Stimulated activated CD4-positive, alpha-beta T cell treated with anti-CD3 and anti-CD28 coated beads, Interleukin-2, amount 100 ng/mL, for 24 hours (primary cell): ENCODE results near the gene AGK.
"Not testable (repeated sequence)": the region's sequence is repeated elsewhere in the genome, so short reads cannot be mapped to it uniquely, and the experiment has no call there.

ENCODE experiments used
- DNase-seq, 2 donors: peaks; one replicate each; pipeline ENCODE4 v3.0.0-alpha.2; 2020

Gene AGK

DNA sequence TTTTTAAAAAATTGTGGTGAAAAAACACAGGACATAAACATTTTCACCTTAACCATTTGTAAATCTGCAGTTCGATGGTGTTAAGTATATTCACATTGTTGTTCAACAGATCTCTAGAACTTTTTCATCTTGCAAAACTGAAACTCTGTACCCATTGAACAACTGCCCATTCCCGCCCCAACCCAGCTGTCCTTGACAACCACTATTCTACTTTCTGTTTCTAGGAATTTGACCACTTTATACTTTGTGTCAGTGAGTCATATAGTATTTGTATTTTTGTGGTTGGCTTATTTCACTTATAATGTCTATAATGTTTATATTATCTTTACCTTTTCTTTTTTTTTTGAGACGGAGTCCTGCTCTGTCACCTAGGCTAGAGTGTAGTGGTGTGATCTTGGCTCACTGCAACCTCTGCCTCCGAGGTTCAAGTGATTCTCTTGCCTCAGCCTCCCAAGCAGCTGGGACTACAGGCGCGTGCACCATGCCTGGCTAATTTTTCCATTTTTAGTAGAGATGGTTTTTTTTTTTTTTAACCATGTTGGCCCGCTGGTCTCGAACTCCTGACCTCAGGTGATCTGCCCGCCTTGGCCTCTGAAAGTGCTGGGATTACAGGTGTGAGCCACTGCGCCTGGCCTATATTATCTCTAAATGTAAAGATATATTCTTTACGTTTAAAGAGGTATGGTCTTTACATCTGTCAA is 6.8 kb downstream of the AGK start:
- DNase-seq: peak; percentile 26 to 33

DNA sequence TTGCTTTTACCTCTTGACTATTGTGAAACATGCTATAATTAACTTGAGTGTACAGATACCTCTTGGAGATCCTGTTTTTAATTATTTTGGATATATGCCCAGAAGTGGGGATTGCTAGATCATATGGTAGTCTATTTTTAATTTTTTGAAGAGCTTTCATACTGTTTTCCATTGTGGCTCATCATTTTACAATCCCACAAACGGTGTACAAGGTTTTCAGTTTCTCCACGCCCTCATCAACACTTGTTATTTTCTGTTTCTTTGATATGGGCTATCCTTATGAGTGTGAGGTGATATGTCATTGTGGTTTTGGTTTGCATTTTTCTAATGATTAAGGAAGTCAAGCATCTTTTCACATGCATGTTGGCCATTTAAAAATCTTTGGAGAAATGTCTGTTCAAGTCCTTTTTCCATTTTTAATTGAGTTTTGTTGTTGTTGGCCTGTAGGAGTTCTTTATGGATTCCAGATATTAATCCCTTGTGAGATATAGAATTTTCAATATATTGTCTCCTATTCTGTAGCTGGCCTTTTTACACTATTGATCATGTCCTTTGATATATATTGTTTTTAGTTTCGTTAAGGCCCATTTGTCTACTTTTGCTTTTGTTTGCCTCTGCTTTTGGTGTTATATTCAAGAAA is 7.5 kb downstream of the AGK start:
- peak in 1 of 2 donors; percentile 32 for DNase-seq

DNA sequence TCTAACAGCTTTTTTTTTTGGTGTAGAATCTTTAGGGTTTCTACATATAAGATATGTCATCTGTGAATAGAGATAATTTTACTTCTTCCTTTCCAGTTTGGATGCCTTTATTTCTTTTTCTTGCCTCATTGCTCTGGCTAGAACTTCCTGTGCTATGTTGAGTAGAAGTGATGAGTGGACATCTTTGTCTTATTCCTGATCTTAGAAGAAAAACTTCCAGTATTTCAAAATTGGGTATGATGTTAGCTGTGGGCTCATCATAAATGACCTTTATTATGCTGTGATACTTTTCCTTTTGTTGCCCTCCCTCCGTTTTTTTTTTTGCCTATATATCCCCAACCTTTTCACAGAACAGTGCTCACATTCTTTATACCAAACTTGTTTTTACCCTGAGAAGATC is 8.8 kb downstream of the AGK start:
- DNase-seq: no peak

DNA sequence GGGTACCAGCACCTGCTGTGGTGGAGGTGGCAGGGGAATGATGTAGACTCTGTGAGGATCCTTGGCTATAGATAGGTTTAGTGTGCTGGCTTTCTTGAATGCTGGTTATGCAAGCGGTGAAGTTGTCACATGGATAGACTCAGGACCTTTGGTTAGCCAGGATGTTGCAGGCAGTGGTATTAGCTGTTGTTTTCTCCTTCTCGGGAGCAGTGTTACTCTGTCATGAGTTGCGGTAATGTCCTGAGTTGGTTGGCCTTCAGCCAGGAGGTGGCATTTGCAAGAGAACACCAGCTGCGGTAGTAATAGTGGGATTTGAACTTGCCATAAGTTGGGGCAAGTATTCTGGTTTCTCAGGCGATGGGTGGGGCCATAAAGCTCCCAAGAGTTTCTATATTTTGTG is 10.8 kb downstream of the AGK start:
- DNase-seq: no peak

DNA sequence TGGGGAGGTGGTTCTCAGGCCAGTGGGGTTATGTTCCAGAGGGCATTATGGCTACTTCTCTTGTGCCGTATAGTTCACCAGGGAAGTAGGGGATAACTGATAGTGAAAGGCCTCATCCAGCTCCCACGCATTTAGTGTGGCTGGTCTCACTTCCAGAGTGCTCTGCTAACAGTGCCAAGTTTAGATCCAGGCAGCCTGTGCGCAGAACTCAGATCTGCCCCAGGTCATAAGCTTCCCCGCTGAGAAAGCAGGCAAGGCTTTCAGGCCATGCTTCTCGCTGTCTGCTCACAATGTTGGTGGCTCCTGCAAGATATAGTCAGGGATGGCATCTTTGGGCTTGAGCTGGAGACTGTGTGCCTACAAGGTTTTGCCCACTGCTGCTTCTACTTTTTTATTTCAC is 11.3 kb downstream of the AGK start:
- DNase-seq: no peak

DNA sequence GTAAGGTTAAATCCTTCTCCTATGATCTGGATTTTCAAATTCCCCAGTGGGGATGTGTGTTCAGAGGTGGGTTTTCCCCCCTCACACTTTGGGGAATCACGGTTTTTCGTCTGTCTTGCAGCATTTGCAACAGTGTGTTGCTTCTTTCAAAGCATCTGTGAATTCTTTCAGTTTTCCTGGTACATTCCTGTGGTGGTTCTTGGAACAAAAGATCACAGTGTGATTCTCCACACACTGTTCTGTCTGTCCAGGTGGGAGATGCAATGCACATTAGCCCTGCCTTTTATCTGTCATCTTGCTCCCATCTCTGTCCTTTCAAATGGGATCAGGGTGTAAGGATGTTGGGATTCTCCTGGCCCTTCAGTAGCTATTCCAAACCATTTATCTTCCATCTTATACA is 11.8 kb downstream of the AGK start:
- DNase-seq: no peak

DNA sequence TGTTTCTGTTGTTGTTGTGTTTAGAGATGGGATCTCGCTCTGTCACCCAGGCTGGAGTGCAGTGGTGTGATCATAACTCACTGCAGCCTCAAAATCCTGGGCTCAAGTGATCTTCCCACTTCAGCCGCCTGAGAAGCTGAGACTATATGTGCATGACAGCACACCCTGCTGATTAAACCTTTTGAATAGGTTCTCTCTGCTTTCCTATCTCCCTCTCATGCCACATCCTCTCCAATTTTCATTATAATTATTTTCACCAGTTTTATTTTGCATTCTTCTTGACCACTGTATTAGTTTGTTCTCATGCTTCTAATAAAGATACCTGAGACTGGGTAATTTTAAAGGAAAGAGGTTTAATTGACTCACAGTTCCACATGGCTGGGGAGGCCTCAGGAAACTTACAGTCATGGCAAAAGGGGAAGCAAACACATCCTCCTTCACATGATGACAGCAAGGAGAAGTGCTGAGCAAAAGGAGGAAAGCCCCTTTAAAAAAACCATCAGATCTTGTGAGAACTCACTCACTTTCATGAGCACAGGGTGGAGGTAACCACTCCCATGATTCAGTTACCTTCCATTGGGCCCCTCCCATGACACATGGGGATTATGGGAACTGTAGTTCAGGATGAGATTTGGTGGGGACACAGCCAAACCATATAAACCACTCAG is 12.9 kb downstream of the AGK start:
- peak; percentile 33 to 54 for DNase-seq

DNA sequence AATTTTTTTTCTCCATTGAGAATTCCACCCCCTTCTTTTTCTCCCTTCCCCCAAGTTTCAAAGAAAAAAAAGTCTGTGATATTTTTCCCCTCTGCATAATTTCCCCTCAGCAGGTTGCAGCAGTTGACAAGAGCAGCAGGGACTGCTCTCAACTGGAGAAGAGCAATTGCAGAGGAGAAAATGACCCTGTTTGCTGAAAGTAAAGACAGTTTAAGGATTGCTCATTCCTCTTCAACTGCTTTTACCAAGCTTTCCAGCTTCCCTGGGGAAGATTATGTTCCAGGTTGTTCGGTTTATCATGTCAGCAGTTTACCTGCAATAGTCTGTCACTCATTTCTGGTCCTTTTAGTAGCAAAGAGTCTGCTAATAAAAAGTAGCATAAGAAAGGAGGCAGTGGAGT is 16.2 kb downstream of the AGK start:
- no peak for DNase-seq

DNA sequence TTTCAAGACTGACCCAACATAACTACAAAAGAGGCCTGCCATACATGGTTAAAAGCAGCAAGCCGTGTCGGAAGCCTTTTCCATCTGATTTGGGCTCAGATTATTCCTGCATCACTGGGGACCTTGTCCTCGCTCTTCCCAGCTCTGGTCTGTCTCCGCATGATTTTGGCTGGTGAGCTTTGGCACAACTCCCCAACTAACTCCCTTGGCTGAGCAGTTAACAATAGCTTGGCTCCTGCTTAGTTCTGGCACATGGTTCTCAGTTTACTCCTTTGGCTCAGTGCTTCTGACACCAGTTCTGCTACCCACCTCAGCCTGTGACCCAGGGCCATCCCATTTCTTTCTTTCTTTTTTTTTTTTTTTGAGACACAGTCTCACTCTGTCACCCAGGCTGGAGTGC is 17.0 kb downstream of the AGK start:
- no peak for DNase-seq

DNA sequence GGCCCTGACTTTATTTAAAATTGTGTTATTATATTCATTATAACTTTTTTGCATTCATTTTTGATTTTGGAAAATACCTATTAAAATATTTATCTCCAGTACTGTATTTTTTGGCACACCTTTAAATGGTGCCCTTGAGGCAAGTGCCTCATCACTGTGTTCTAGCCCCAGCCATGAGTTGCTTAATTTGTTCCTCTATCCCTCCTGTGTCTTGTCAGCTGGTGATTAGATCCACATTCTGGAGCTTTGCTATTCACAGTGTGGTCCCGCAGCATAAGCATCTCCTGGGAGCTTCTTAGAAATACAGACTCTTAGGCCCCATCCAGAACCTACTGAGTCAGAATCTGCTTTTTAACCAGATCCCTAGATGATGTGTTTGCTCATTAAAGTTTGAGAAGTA is 19.8 kb downstream of the AGK start:
- DNase-seq: no peak

DNA sequence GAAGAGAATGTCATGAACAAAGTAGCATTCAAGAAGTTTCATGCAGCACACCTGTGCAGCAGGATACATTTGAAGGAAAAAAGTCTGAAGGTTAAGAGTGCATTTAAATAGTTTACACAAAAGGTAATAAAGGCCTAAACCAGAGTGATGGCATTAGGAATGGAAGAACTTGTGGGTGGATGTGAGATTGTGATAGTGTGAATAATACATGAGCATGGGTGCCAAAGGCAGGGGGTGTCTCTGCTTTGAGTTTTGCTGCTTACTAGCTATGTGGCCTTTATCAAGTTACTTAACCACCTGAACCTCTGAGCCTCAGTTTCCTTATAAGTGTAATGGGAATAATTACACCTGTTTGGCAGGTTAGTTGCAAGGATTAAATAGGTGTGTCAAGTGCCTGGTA is 21.0 kb downstream of the AGK start:
- DNase-seq: no peak

DNA sequence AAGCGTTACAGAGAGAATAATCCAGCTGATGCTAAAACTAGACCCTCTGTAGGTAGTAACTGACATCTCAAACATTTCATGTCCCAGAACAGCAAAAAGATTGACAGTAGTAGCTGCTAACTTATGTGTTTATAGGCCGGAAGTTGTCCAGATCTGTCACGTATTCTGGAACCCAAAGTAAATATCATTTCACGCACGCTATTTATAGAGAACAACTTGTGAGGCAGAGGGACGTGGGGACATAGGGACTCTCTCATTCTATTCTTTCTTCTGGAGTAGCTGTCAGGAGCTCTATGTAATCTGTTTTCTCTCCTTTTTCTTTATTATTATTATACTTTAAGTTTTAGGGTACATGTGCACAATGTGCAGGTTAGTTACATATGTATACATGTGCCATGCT is 22.3 kb downstream of the AGK start:
- DNase-seq: no peak

DNA sequence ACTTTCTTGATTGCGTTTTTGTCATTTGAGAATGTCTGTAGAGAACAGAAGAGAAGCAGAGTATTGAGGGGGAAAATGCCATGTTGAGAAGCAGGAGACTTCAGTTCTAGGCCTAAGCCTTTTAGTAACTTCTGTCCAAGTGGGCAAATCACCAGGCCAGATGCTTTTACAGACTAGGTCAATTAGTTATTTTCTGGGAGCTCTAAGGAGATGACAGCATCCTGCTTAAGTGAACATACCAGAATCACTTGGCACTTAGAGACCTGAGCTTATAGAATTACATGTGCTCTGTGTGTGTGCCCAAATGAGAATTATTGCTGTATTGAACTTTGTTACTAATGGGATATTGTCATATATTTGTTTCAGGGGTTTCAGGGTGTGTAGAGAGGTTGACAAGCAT is 24.0 kb downstream of the AGK start:
- no peak for DNase-seq

DNA sequence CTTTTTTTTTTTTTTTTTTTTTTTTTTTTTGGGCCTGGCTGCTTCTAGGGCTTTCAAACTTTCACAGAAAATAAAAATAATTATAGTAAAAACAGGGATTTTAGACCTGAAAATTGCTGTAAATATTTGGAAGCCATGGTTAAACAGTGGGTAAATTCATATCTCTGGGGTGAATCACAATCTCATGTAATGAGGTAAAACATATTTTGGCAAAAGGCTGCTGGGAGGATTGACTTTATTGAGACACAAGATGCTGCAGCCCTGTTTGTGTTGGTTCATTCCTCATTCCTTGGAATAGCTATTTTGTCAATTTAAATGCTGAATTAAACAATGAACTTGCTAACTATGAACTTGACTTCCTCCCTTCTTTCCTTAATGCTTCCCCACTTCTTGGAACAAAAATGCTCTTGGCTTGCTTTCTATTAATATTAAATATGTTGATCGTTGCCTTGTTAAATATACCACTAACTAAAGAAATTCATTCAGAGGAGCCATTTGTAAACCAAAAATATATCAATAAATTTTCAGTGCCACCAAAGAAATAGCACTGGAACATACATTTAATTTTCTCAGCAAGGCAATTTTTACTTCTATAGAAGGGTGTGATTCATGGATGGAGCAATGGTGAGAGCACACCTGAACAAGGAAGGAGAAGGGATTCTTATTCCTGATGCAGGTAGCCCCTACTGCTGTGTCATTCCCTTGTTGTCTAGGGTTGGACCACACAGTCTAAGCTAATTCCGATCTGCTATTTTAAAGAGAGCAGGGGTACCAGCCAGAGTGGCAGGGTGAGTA is 24.6 kb downstream of the AGK start:
- DNase-seq: no peak

DNA sequence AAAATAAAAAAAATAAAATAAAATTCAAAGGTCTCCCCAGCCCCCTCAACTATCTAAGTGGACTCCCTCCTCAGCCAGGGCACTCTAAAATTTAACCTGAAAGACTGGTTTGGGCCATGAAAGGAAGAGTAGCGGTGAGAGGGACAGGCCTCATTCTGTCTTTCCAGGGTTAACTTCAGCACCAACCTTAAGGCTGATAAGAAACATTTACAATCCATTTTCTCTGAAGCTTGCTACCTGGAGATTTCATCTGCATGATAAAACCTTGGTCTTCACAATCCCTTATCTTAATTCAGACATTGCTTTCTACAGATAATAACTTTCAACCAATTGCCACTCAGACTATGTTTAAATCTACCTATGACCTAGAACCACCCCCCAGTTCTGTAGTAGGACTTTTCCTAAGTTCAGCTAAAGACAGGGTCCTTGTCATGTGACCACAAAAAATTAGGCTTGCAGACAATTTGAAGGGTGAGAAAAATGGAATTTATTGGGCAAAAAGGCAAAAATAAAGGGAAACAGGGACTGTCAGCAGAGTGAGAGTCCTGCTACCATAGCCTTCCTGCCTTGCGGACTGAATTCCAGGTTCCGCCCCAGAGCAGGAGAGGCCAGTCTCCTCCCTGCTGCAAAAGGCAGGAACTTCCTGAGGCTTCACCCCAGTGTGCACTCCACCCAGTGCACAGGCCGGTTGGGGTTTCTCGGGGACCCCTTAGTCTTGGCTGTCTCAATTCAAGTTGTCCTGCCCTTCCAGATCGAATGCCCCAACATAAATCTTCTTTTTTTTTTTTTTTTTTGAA is 26.0 kb downstream of the AGK start:
- no peak for DNase-seq

DNA sequence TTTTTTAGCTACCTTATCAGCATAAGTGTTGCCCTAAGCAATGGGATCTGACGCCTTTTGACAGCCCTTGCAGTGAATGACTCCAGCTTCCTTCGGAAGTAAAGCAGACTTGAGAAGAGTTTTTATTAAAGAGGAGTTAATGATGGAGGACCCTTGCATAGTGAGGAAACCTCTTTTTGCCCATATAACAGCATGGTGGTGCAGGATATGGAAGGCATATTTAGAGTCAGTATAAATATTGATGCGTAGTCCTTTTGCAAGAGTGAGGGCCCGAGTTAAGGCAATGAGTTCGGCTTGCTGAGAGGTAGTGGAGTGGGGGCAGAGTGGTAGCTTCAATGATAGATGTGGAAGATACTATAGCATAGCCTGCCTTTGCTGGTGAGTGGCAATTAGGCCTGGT is 28.7 kb downstream of the AGK start:
- not testable (repeated sequence) for DNase-seq

DNA sequence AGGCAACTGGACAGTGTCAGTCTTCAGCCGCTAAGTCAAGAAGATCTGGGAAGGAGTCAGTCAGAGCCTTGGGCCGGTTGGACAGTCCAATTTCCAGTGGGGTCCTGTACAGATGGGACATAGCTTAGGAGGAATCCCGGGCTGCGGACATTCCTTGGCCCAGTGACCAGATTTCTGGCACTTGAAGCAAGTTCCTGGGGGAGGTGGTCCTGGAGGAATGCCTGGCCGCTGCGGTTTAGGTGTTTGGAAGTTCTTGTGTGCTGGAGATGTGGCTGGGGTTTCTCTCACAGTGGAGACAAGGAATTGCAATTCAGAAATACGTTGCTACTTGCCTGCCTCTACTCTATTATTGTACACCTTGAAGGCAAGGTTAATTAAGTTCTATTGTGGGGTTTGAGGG is 30.9 kb downstream of the AGK start:
- not testable (repeated sequence) for DNase-seq

DNA sequence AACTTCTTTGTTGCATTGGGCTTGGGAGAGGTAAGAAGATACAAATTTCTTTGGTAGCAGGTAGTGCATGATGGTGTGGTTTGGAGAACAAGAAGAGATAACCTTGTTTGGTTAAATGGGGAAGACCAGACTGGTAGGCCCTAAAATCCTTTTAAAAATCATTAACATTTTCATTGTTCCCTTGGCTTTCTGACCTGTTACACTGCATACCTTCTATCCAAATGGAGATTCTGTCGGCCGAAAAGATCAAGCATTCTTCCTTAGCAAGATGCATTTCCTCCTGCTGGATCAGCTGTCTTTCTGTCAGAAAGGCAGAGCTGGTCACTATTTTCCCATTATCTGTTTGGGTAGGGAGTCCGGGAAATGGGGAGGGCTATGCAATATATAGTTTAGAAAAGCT is 33.7 kb downstream of the AGK start:
- no peak for DNase-seq

DNA sequence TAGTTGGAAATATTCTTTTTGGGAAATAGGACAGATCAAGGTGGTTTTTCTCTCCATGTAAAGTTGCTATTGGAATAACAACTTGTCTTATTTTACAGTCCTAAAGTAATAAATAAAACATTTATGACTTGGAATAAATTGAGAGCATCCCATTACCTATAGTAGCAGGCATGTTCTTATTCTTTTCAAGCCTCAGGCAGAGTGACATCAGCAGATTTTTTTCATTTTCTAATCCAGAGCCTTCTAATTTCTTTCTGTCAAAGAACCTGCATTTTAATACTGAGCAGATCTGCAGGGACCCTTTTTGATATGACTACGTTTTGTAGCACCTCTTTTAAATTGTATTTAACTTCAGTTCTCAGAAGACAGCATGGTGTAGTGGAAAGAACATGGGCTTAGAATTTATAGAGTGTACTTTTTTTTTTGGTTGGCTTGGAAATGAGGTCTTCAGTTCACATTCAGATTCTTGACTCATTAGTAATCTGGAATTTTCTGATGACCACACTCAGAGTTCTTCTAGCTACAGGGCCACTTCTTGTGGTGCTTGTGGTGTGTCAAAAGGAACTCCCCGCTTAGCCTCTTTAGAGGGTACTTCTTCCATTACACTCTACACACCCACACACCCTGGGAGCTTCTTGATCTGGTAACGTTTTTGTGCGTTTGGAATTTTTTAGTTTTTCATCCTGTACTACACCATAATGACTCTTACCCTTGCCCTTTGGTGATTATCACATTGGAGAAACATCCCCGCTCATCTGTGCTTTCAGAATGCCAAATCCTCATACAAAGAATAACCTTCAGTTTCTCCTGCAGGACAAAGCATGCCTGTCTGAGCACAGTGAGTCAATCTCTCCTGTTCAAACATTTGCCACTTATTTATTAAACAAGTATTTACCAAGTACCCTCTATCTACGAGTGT is 34.6 kb downstream of the AGK start:
- peak; percentile 47 to 58 for DNase-seq

DNA sequence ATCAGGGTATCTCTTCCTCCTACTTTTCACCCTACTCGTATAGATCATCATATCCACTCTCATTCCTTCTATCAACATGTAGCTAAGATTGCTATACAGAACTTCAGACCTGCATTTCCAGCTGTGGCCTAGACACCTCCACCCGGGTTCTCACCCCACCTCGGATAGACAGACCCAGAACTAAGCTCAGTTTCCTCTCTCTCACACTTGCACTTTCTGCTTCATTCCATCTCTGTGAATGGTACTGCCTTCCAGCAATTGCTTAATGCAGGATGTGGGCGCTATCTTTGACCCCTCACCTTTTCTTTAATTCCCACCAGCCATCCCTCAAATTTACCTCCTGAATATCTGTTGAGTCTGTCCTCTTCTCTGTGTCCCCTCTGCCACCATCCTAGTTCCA is 35.7 kb downstream of the AGK start:
- DNase-seq: no peak

DNA sequence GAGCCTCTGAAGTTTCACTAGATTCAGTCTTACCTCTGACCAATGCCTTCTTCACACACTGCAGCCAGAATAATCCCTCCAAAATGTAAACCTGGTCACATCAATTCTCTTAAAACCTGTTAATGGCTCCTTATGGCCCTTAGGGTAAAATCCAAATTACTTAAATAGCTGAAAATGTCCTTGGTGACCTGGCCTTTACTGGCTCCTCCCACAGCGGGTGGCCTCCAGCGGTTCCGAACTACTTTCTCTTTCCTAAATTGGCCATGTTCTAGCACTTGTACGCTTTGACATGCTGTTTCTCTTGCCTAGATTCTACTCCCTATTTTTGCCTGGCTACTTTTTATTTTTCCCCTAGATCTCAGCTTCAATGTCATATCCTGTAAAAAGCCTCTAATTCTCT is 36.1 kb downstream of the AGK start:
- DNase-seq: no peak

DNA sequence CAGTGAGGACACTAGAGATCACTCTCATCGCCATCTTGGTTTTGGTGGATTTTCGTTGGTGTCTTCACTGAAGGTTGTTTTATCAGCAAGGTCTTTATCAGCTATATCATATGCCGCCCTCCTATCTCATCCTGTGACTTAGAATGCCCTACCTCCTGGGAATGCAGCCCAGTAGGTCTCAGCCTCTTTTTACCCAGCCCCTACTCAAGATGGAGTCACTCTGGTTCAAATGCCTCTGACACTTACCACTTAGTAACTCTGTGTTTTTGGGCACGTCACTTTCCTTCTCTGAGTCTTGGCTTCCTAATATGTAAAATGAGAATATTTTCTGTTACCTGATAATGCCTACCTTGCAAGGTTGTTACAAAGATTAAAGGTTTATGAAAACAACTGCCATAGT is 37.7 kb downstream of the AGK start:
- no peak for DNase-seq
